ENCODE results near the gene GNG4. TPM values are rescaled to one million over a fixed set of nuclear protein-coding genes. Genes with fewer than 3 reads are reported as not detected.
A peak's percentile ranks its signal among the peaks of the same experiment; 100 is the strongest.
"Not testable (repeated sequence)": the region's sequence is repeated elsewhere in the genome, so short reads cannot be mapped to it uniquely, and the experiment has no call there.

Gene GNG4
- total RNA-seq, 1 donor from 2014 or later = 0.60 TPM

GRCh38 chr1:235583511-235584001, 66.0 kb downstream of the GNG4 start:
- no peak for DNase-seq (ENCODE audit: low spot score)
- no peaks in the 10 kb centered on the region for H3K4me1 Mint-ChIP-seq (ENCODE audit: low read depth)
- peak; percentile 30 for TF ChIP-seq CTCF (IDR thresholded peaks at IDR 0.05)
- H3K27me3 Mint-ChIP-seq (ENCODE audit: low read depth) = peaks cover 9% of the 10 kb centered on the region
- H3K36me3 Mint-ChIP-seq (ENCODE audit: low read depth) = no peaks in the 10 kb centered on the region
- no peak overlapping the region for H3K27ac Mint-ChIP-seq (ENCODE audit: unreplicated experiment)
- H3K4me3 Mint-ChIP-seq (ENCODE audit: unreplicated experiment) = no peak overlapping the region
- no peaks in the 10 kb centered on the region for H3K9me3 Mint-ChIP-seq (ENCODE audit: low read depth)

GRCh38 chr1:235582130-235582529, 67.5 kb downstream of the GNG4 start:
- peaks cover 9% of the 10 kb centered on the region for H3K27me3 Mint-ChIP-seq (ENCODE audit: low read depth)
- H3K27ac Mint-ChIP-seq (ENCODE audit: unreplicated experiment) = no peak overlapping the region
- TF ChIP-seq CTCF (IDR thresholded peaks at IDR 0.05) = no peak
- no peaks in the 10 kb centered on the region for H3K9me3 Mint-ChIP-seq (ENCODE audit: low read depth)
- H3K4me3 Mint-ChIP-seq (ENCODE audit: unreplicated experiment) = no peak overlapping the region
- no peaks in the 10 kb centered on the region for H3K36me3 Mint-ChIP-seq (ENCODE audit: low read depth)
- no peaks in the 10 kb centered on the region for H3K4me1 Mint-ChIP-seq (ENCODE audit: low read depth)
- no peak for DNase-seq (ENCODE audit: low spot score)

GRCh38 chr1:235579891-235580290, 69.7 kb downstream of the GNG4 start:
- Mint-ChIP-seq H3K27ac (ENCODE audit: unreplicated experiment) (no peak overlapping the region), H3K27me3 (ENCODE audit: low read depth) (peaks cover 5% of the 10 kb centered on the region), H3K9me3 (ENCODE audit: low read depth) (no peaks in the 10 kb centered on the region), H3K4me1 (ENCODE audit: low read depth) (no peaks in the 10 kb centered on the region), H3K36me3 (ENCODE audit: low read depth) (no peaks in the 10 kb centered on the region), H3K4me3 (ENCODE audit: unreplicated experiment) (no peak overlapping the region)
- TF ChIP-seq CTCF (IDR thresholded peaks at IDR 0.05) = no peak
- DNase-seq (ENCODE audit: low spot score) = no peak

- no peak overlapping the region for H3K27ac Mint-ChIP-seq (ENCODE audit: unreplicated experiment)
- TF ChIP-seq CTCF (IDR thresholded peaks at IDR 0.05) = no peak
Observed at GRCh38 chr1:235575597-235575996, 74.0 kb downstream of the GNG4 start.

GRCh38 chr1:235573880-235574279, 75.7 kb downstream of the GNG4 start:
- Mint-ChIP-seq H3K27ac (ENCODE audit: unreplicated experiment) (no peak overlapping the region), H3K27me3 (ENCODE audit: low read depth) (no peaks in the 10 kb centered on the region)

More at GRCh38 chr1:235575597-235575996, 74.0 kb downstream of the GNG4 start:
- H3K36me3 Mint-ChIP-seq (ENCODE audit: low read depth) = no peaks in the 10 kb centered on the region
- H3K9me3 Mint-ChIP-seq (ENCODE audit: low read depth) = no peaks in the 10 kb centered on the region
- H3K4me1 Mint-ChIP-seq (ENCODE audit: low read depth) = no peaks in the 10 kb centered on the region
- no peak overlapping the region for H3K4me3 Mint-ChIP-seq (ENCODE audit: unreplicated experiment)
- no peaks in the 10 kb centered on the region for H3K27me3 Mint-ChIP-seq (ENCODE audit: low read depth)
- DNase-seq (ENCODE audit: low spot score) = no peak

GRCh38 chr1:235572971-235573370, 76.6 kb downstream of the GNG4 start:
- H3K4me1 Mint-ChIP-seq (ENCODE audit: low read depth); H3K27me3 Mint-ChIP-seq (ENCODE audit: low read depth); H3K36me3 Mint-ChIP-seq (ENCODE audit: low read depth); H3K9me3 Mint-ChIP-seq (ENCODE audit: low read depth); DNase-seq (ENCODE audit: low spot score); H3K4me3 Mint-ChIP-seq (ENCODE audit: unreplicated experiment); H3K27ac Mint-ChIP-seq (ENCODE audit: unreplicated experiment): not testable (repeated sequence)

More at GRCh38 chr1:235573880-235574279, 75.7 kb downstream of the GNG4 start:
- TF ChIP-seq CTCF (IDR thresholded peaks at IDR 0.05) = no peak
- no peaks in the 10 kb centered on the region for H3K36me3 Mint-ChIP-seq (ENCODE audit: low read depth)
- no peaks in the 10 kb centered on the region for H3K4me1 Mint-ChIP-seq (ENCODE audit: low read depth)
- no peaks in the 10 kb centered on the region for H3K9me3 Mint-ChIP-seq (ENCODE audit: low read depth)
- no peak overlapping the region for H3K4me3 Mint-ChIP-seq (ENCODE audit: unreplicated experiment)
- no peak for DNase-seq (ENCODE audit: low spot score)
